HPDE6-E6E7 (cell line): Measurements from ENCODE around the gene EGR4.
"Not testable (repeated sequence)": the region's sequence is repeated elsewhere in the genome, so short reads cannot be mapped to it uniquely, and the experiment has no call there.

Experiments used
- DNase-seq: peaks from one replicate; pipeline ENCODE4 v3.0.0; 2011; ENCODE audit warnings: missing footprints; ENCODE audit errors: extremely low spot score

EGR4 gene

GRCh38 chr2:73263540-73264331 is 29.6 kb downstream of the EGR4 start:
- DNase-seq, result no peak

- DNase-seq, result not testable (repeated sequence)
Measured at GRCh38 chr2:73262691-73263429, 30.5 kb downstream of the EGR4 start.

- no peak for DNase-seq
Measured at GRCh38 chr2:73262108-73262651, 31.2 kb downstream of the EGR4 start.

- DNase-seq, result no peak
Measured at GRCh38 chr2:73260338-73260984, 32.9 kb downstream of the EGR4 start.

- no peak for DNase-seq
Measured at GRCh38 chr2:73259704-73260337, 33.5 kb downstream of the EGR4 start.

GRCh38 chr2:73259276-73259675 is 34.1 kb downstream of the EGR4 start:
- DNase-seq, result no peak

GRCh38 chr2:73258913-73259215 is 34.5 kb downstream of the EGR4 start:
- DNase-seq, result no peak

GRCh38 chr2:73258186-73258912 is 35.0 kb downstream of the EGR4 start:
- DNase-seq, result no peak

GRCh38 chr2:73257425-73258125 is 35.8 kb downstream of the EGR4 start:
- no peak for DNase-seq

- DNase-seq, result no peak
Measured at GRCh38 chr2:73257021-73257420, 36.3 kb downstream of the EGR4 start.

- DNase-seq, result no peak
Measured at GRCh38 chr2:73256618-73256922, 36.8 kb downstream of the EGR4 start.

GRCh38 chr2:73255907-73256617 is 37.3 kb downstream of the EGR4 start:
- DNase-seq, result no peak

GRCh38 chr2:73255007-73255644 is 38.2 kb downstream of the EGR4 start:
- DNase-seq, result peak; percentile 41

- no peak for DNase-seq
Measured at GRCh38 chr2:73254343-73255006, 38.9 kb downstream of the EGR4 start.

GRCh38 chr2:73253901-73254300 is 39.4 kb downstream of the EGR4 start:
- peak; percentile 49 for DNase-seq

- DNase-seq, result no peak
Measured at GRCh38 chr2:73253400-73253799, 39.9 kb downstream of the EGR4 start.

- no peak for DNase-seq
Measured at GRCh38 chr2:73252238-73253027, 40.9 kb downstream of the EGR4 start.
